ENCODE results near the gene NYAP2.

Gene NYAP2

GRCh38 chr2:225355788-225356187 lies 43.7 kb upstream of the NYAP2 start:
- TF ChIP-seq EZH2phosphoT487 (IDR thresholded peaks at IDR 0.05; ENCODE audit: borderline replicate concordance): no peak
- no peak for TF ChIP-seq CTCF (conservative IDR thresholded peaks at IDR 0.05; ENCODE audit: low read length)
- Histone ChIP-seq H3K4me3 (ENCODE audit: low read length, poor library complexity, severe bottlenecking) (no peak overlapping the region), H3K9ac (ENCODE audit: low read depth, low read length, poor library complexity, severe bottlenecking) (no peak overlapping the region), H3K36me3 (ENCODE audit: insufficient read depth, low read length) (no peaks in the 10 kb centered on the region), H2AFZ (ENCODE audit: low read length) (no peak overlapping the region), H4K20me1 (ENCODE audit: insufficient read depth, low read length, poor library complexity, severe bottlenecking) (no peaks in the 10 kb centered on the region), H3K4me1 (ENCODE audit: insufficient read depth, low read length, poor library complexity, severe bottlenecking) (no peaks in the 10 kb centered on the region), H3K27me3 (ENCODE audit: insufficient read depth, low read length, poor library complexity, severe bottlenecking) (no peaks in the 10 kb centered on the region), H3K9me2 (replicated peaks; ENCODE audit: low read depth, low read length) (no peaks in the 10 kb centered on the region), H3K4me2 (ENCODE audit: low read depth, low read length, poor library complexity, severe bottlenecking) (no peak overlapping the region), H3K79me2 (ENCODE audit: insufficient read depth, low read length) (no peaks in the 10 kb centered on the region), H3K9me3 (ENCODE audit: insufficient read depth, low read depth, low read length) (no peaks in the 10 kb centered on the region), H3F3A (ENCODE audit: low read depth) (no peaks in the 10 kb centered on the region)

GRCh38 chr2:225366731-225367130 lies 32.8 kb upstream of the NYAP2 start:
- H3F3A ChIP-seq (ENCODE audit: low read depth): no peaks in the 10 kb centered on the region
- H3K9ac ChIP-seq (ENCODE audit: low read depth, low read length, poor library complexity, severe bottlenecking): no peak overlapping the region
- no peaks in the 10 kb centered on the region for H3K27me3 ChIP-seq (ENCODE audit: insufficient read depth, low read length, poor library complexity, severe bottlenecking)
- H3K4me3 ChIP-seq (ENCODE audit: low read length, poor library complexity, severe bottlenecking): no peak overlapping the region
- H3K9me2 ChIP-seq (replicated peaks; ENCODE audit: low read depth, low read length): no peaks in the 10 kb centered on the region
- H3K4me2 ChIP-seq (ENCODE audit: low read depth, low read length, poor library complexity, severe bottlenecking): no peak overlapping the region
- no peak overlapping the region for H2AFZ ChIP-seq (ENCODE audit: low read length)
- no peak for TF ChIP-seq CTCF (conservative IDR thresholded peaks at IDR 0.05; ENCODE audit: low read length)
- H3K36me3 ChIP-seq (ENCODE audit: insufficient read depth, low read length): no peaks in the 10 kb centered on the region
- no peaks in the 10 kb centered on the region for H3K4me1 ChIP-seq (ENCODE audit: insufficient read depth, low read length, poor library complexity, severe bottlenecking)
- H3K79me2 ChIP-seq (ENCODE audit: insufficient read depth, low read length): no peaks in the 10 kb centered on the region
- H3K9me3 ChIP-seq (ENCODE audit: insufficient read depth, low read depth, low read length): no peaks in the 10 kb centered on the region
- no peaks in the 10 kb centered on the region for H4K20me1 ChIP-seq (ENCODE audit: insufficient read depth, low read length, poor library complexity, severe bottlenecking)

- Histone ChIP-seq H2AFZ (ENCODE audit: low read length) (no peak overlapping the region), H3K9me3 (ENCODE audit: insufficient read depth, low read depth, low read length) (no peaks in the 10 kb centered on the region), H3K27me3 (ENCODE audit: insufficient read depth, low read length, poor library complexity, severe bottlenecking) (no peaks in the 10 kb centered on the region), H3K9me2 (replicated peaks; ENCODE audit: low read depth, low read length) (no peaks in the 10 kb centered on the region), H3K4me3 (ENCODE audit: low read length, poor library complexity, severe bottlenecking) (no peak overlapping the region), H3K9ac (ENCODE audit: low read depth, low read length, poor library complexity, severe bottlenecking) (no peak overlapping the region), H3K36me3 (ENCODE audit: insufficient read depth, low read length) (no peaks in the 10 kb centered on the region), H3K4me2 (ENCODE audit: low read depth, low read length, poor library complexity, severe bottlenecking) (no peak overlapping the region), H3F3A (ENCODE audit: low read depth) (no peaks in the 10 kb centered on the region), H4K20me1 (ENCODE audit: insufficient read depth, low read length, poor library complexity, severe bottlenecking) (no peaks in the 10 kb centered on the region), H3K4me1 (ENCODE audit: insufficient read depth, low read length, poor library complexity, severe bottlenecking) (no peaks in the 10 kb centered on the region), H3K79me2 (ENCODE audit: insufficient read depth, low read length) (no peaks in the 10 kb centered on the region)
- TF ChIP-seq CTCF (conservative IDR thresholded peaks at IDR 0.05; ENCODE audit: low read length) (no peak), EZH2phosphoT487 (IDR thresholded peaks at IDR 0.05; ENCODE audit: borderline replicate concordance) (no peak)
Observed at GRCh38 chr2:225367482-225367881, 32.0 kb upstream of the NYAP2 start.
